ENCODE results near the gene CFAP61. TPM values are rescaled to one million over a fixed set of nuclear protein-coding genes. Genes with fewer than 3 reads are reported as not detected.

CFAP61 gene
- total and polyA plus RNA-seq, 9 of the 15 experiments (the other 6 are each of a cell fraction or from before 2014, with no cell fraction given): 0.11 TPM; not detected in 8

GRCh38 chr20:20102163-20102562 lies 49.8 kb downstream of the CFAP61 start:
- no peak for TF ChIP-seq ZBTB1 (CRISPR knock-in tag; IDR thresholded peaks at IDR 0.05; ENCODE audit: borderline replicate concordance, low read depth)
- TF ChIP-seq YBX1 (IDR thresholded peaks at IDR 0.05): no peak
- Histone ChIP-seq H3K9ac (ENCODE audit: insufficient read depth in 1 of 2, low read depth in 2 of 2, low read length in 2 of 2) (no peak overlapping the region), H3K27me3 (ENCODE audit: control insufficient read depth in 2 of 2, insufficient read depth in 2 of 2, low read length in 2 of 2) (peaks cover 0 to 4% of the 10 kb centered on the region in 2 experiments; a peak in 1 of 5 replicates), H3K27ac (ENCODE audit: extremely low read depth, low read depth, low read length) (no peak overlapping the region), H3K4me2 (ENCODE audit: insufficient read depth, low read length) (no peak overlapping the region), H4K20me1 (replicated peaks; ENCODE audit: control insufficient read depth, insufficient read depth, low read length) (no peaks in the 10 kb centered on the region), H3K36me3 (ENCODE audit: control insufficient read depth, insufficient read depth, low read length) (no peaks in the 10 kb centered on the region), H3K9me1 (ENCODE audit: control insufficient read depth, insufficient read depth, low read length) (no peaks in the 10 kb centered on the region), H3K9me3 (replicated peaks; ENCODE audit: control insufficient read depth, insufficient read depth, low read depth, low read length) (no peaks in the 10 kb centered on the region), H3K4me3 (no peak overlapping the region), H2AFZ (ENCODE audit: low read depth, low read length) (no peak overlapping the region), H3K79me2 (ENCODE audit: control insufficient read depth, insufficient read depth, low read length) (no peaks in the 10 kb centered on the region), H3K4me1 (replicated peaks in 1 of 2; ENCODE audit: control insufficient read depth in 2 of 2, insufficient read depth in 2 of 2, low read length in 2 of 2) (no peaks in the 10 kb centered on the region)
- no peak for FAIRE-seq
- BruUV-seq (replicated peaks): no TSS peak
- ChIA-PET POLR2A (no interaction called here), CTCF (ENCODE audit: low intra/inter-chr PET ratio) (no interaction called here)
- no peak for DNase-seq (ENCODE audit: extremely low read depth in 1 of 4, low spot score in 3 of 4)
- ATAC-seq: no peak
- in situ Hi-C loops (cut with MboI): no loop called here
- intact Hi-C loops (cut with micrococcal nuclease): no loop called here

GRCh38 chr20:20102716-20103258 lies 50.5 kb downstream of the CFAP61 start:
- no peaks in the 10 kb centered on the region for H3K79me2 ChIP-seq (ENCODE audit: control insufficient read depth, insufficient read depth, low read length)
- no peaks in the 10 kb centered on the region for H4K20me1 ChIP-seq (replicated peaks; ENCODE audit: control insufficient read depth, insufficient read depth, low read length)
- no peaks in the 10 kb centered on the region for H3K9me1 ChIP-seq (ENCODE audit: control insufficient read depth, insufficient read depth, low read length)
- CTCF ChIA-PET (ENCODE audit: low intra/inter-chr PET ratio): no interaction called here
- no peaks in the 10 kb centered on the region for H3K9me3 ChIP-seq (replicated peaks; ENCODE audit: control insufficient read depth, insufficient read depth, low read depth, low read length)
- H3K4me1 ChIP-seq (replicated peaks in 1 of 2; ENCODE audit: control insufficient read depth in 2 of 2, insufficient read depth in 2 of 2, low read length in 2 of 2): no peaks in the 10 kb centered on the region
- no TSS peak for BruUV-seq (replicated peaks)
- TF ChIP-seq MTF1 (CRISPR knock-in tag; IDR thresholded peaks at IDR 0.05; ENCODE audit: borderline replicate concordance) (no peak), MLX (CRISPR knock-in tag; conservative IDR thresholded peaks at IDR 0.05) (no peak), ETV6 (IDR thresholded peaks at IDR 0.05; ENCODE audit: borderline replicate concordance in 1 of 2, low read depth in 2 of 2, low read length in 1 of 2) (no peak), ETV6 (CRISPR knock-in tag; IDR thresholded peaks at IDR 0.05; ENCODE audit: borderline replicate concordance) (no peak), KDM5B (IDR thresholded peaks at IDR 0.05; ENCODE audit: insufficient replicate concordance, low read depth, low read length) (no peak)
- H3K4me2 ChIP-seq (ENCODE audit: insufficient read depth, low read length): no peak overlapping the region
- intact Hi-C loops (cut with micrococcal nuclease): no loop called here
- DNase-seq (ENCODE audit: extremely low read depth in 1 of 4, low spot score in 3 of 4) (no peak), FAIRE-seq (no peak), ATAC-seq (no peak)
- POLR2A ChIA-PET: no interaction called here
- H3K9ac ChIP-seq (ENCODE audit: insufficient read depth in 1 of 2, low read depth in 2 of 2, low read length in 2 of 2): no peak overlapping the region
- in situ Hi-C loops (cut with MboI): no loop called here
- no peak overlapping the region for H3K27ac ChIP-seq (ENCODE audit: extremely low read depth, low read depth, low read length)
- H2AFZ ChIP-seq (ENCODE audit: low read depth, low read length): no peak overlapping the region
- no peak overlapping the region for H3K4me3 ChIP-seq
- no peaks in the 10 kb centered on the region for H3K36me3 ChIP-seq (ENCODE audit: control insufficient read depth, insufficient read depth, low read length)
- peaks cover 0 to 4% of the 10 kb centered on the region in 2 experiments; a peak in 1 of 5 replicates for H3K27me3 ChIP-seq (ENCODE audit: control insufficient read depth in 2 of 2, insufficient read depth in 2 of 2, low read length in 2 of 2)
